Mesothelial cell of epicardium (in vitro differentiated cells): ENCODE results near the gene LMOD1. TPM values are rescaled to one million over a fixed set of nuclear protein-coding genes. Genes with fewer than 3 reads are reported as not detected.

ENCODE experiments used
- DNase-seq, 2 experiments: peaks; one replicate each; pipeline ENCODE4 v3.0.0; 2021; ENCODE audit warnings: low spot score in 2 of 2; ENCODE audit not compliant: unreplicated experiment in 2 of 2
- H3K27ac Mint-ChIP-seq: 2 replicates; pipeline ENCODE4 v1.8.0; 2021; ENCODE audit warnings: mixed read lengths
- H3K27me3 Mint-ChIP-seq: 2 replicates; pipeline ENCODE4 v1.8.0; 2021; ENCODE audit warnings: low read depth, mixed read lengths
- H3K36me3 Mint-ChIP-seq: 2 replicates; pipeline ENCODE4 v1.8.0; 2021; ENCODE audit warnings: mixed read lengths
- H3K4me1 Mint-ChIP-seq: 2 replicates; pipeline ENCODE4 v1.8.0; 2021; ENCODE audit warnings: mixed read lengths
- H3K4me3 Mint-ChIP-seq: 2 replicates; pipeline ENCODE4 v1.8.0; 2021; ENCODE audit warnings: mild to moderate bottlenecking, moderate library complexity, mixed read lengths
- H3K9me3 Mint-ChIP-seq: 2 replicates; pipeline ENCODE4 v1.8.0; 2021; ENCODE audit warnings: mixed read lengths
- CTCF ChIP-seq: fragments of 200-600 bp; sonication (generic); IDR thresholded peaks from one replicate; pipeline ENCODE4 v1.5.0; 2021; ENCODE audit warnings: antibody characterized with exemption; ENCODE audit not compliant: unreplicated experiment
- total RNA-seq: library from RNA; stranded (reverse); gene quantifications from 3 replicates; pipeline ENCODE4 v1.2.1, GENCODE V29; 2021

Gene LMOD1
- total RNA-seq: 4.8 to 5.6 TPM (median 5.4 TPM) in 3 replicates

- H3K9me3 Mint-ChIP-seq: no peaks in the 10 kb centered on the region
- TF ChIP-seq CTCF: no peak
- H3K27me3 Mint-ChIP-seq: no peaks in the 10 kb centered on the region
- peak; percentile 74 to 87 for DNase-seq
- peak within 1 kb of the TSS; percentile 74 for H3K4me3 Mint-ChIP-seq
- peak within 1 kb of the TSS; percentile 91 for H3K27ac Mint-ChIP-seq
- no peaks in the 10 kb centered on the region for H3K36me3 Mint-ChIP-seq
- H3K4me1 Mint-ChIP-seq: peaks cover 41% of the 10 kb centered on the region
Observed at GRCh38 chr1:201946224-201946908, at the start of gene LMOD1. Gene LMOD1, minus strand, starts transcription at chr1:201946548. Its CDS starts 208 bp downstream, at chr1:201946340.

GRCh38 chr1:201990427-201990826 is 44.1 kb upstream of the LMOD1 start:
- peaks cover 12% of the 10 kb centered on the region for H3K4me1 Mint-ChIP-seq
- H3K4me3 Mint-ChIP-seq: no peak overlapping the region
- H3K9me3 Mint-ChIP-seq: no peaks in the 10 kb centered on the region
- peaks cover 41% of the 10 kb centered on the region for H3K36me3 Mint-ChIP-seq
- H3K27ac Mint-ChIP-seq: no peak overlapping the region
- no peak for DNase-seq
- no peak for TF ChIP-seq CTCF
- H3K27me3 Mint-ChIP-seq: no peaks in the 10 kb centered on the region

DNA sequence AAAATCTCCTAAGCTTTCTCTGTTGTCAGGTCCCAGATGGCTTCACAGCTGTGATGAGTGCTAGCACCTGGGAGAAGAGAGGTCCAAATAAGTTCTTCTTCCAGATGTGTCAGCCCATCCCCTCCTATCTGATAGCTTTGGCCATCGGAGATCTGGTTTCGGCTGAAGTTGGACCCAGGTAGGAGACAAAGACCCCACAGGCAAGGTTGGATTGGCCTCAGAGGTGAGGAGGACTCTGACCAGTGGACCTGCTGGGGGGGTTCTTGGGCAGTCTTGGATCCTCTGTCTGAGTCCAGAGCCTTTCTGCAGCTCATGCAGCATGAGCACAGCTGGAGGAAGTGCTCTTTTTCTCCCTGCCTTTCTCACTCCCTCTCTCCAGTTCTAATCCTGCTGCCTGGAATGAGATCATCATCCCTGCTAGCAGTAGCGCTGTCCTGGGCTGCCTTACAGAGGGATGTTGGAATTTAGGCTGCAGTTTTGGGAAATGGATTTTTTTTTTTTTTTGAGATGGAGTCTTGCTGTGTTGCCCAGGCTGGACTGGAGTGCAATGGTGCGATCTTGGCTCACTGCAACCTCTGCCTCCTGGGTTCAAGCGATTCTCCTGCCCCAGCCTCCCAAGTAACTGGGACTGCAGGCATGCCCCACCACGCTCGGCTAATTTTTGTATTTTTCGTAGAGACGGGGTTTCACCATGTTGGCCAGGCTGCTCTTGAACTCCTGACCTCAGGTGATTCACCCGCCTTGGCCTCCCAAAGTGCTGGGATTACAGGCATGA is 43.2 kb upstream of the LMOD1 start:
- H3K4me1 Mint-ChIP-seq: peaks cover 15% of the 10 kb centered on the region
- no peak overlapping the region for H3K4me3 Mint-ChIP-seq
- H3K9me3 Mint-ChIP-seq: no peaks in the 10 kb centered on the region
- H3K27ac Mint-ChIP-seq: no peak overlapping the region
- peaks cover 38% of the 10 kb centered on the region for H3K36me3 Mint-ChIP-seq
- no peak for DNase-seq
- no peaks in the 10 kb centered on the region for H3K27me3 Mint-ChIP-seq
- TF ChIP-seq CTCF: no peak

DNA sequence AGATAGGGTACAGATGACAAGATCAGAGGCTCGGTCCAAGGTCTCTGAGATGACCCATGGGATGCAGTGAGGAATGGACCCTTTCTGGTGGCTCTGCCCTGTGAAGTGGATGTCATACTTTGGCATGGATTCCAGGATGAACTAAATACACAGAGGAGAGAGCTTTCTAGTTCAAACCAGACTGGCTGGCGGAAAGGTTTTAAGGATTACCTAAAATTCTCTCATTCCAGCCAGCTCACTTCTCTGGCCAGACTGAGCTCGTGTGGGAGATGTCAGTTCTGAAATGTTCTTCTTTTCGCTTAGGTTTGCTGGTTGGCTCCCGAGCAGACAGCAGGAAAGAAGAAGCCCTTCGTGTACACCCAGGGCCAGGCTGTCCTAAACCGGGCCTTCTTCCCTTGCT is 42.3 kb upstream of the LMOD1 start:
- Mint-ChIP-seq H3K4me3 (no peak overlapping the region), H3K27ac (peak overlapping the region; percentile 50), H3K36me3 (peaks cover 29% of the 10 kb centered on the region), H3K4me1 (peaks cover 24% of the 10 kb centered on the region), H3K27me3 (no peaks in the 10 kb centered on the region), H3K9me3 (no peaks in the 10 kb centered on the region)
- no peak for DNase-seq
- no peak for TF ChIP-seq CTCF

DNA sequence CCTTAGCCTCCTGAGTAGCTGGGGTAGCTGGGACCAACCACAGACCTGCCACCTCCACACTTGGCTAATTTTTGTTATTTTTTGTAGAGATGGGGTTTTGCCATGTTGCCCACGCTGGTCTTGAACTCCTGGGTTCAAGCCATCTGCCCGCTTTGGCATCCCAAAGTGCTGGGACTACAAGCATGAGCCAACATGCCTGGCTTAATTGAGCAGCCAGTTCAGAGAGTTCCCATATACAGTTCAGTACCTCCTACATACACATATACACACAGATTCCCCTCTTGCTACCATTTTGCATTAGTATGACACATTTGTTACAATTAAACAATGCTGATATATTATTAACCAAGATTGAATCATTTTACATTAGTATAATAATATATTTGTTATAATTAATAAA is 39.0 kb upstream of the LMOD1 start:
- DNase-seq: no peak
- peak overlapping the region; percentile 39 for H3K27ac Mint-ChIP-seq
- H3K36me3 Mint-ChIP-seq: peaks cover 9% of the 10 kb centered on the region
- no peak for TF ChIP-seq CTCF
- H3K9me3 Mint-ChIP-seq: no peaks in the 10 kb centered on the region
- H3K4me1 Mint-ChIP-seq: peaks cover 45% of the 10 kb centered on the region
- no peaks in the 10 kb centered on the region for H3K27me3 Mint-ChIP-seq
- no peak overlapping the region for H3K4me3 Mint-ChIP-seq
